ENCODE data around the gene ASAP2. TPM values are rescaled to one million over a fixed set of nuclear protein-coding genes. Genes with fewer than 3 reads are reported as not detected.

Gene ASAP2
- total RNA-seq, 1 experiment from 2014 or later: 18.4 TPM

- Histone ChIP-seq H3K36me3 (peaks cover 12% of the 10 kb centered on the region), H3K4me3 (no peak overlapping the region)
- no peak for DNase-seq
These were observed 63.2 kb downstream of the ASAP2 start for GRCh38 chr2:9269695-9270360.

GRCh38 chr2:9271091-9271490 is 64.5 kb downstream of the ASAP2 start:
- Histone ChIP-seq H3K9me3 (no peaks in the 10 kb centered on the region), H3K27me3 (no peaks in the 10 kb centered on the region), H3K4me3 (no peak overlapping the region), H3K36me3 (peaks cover 9% of the 10 kb centered on the region)
- DNase-seq: no peak

More at GRCh38 chr2:9269695-9270360, 63.2 kb downstream of the ASAP2 start:
- no peaks in the 10 kb centered on the region for H3K27me3 ChIP-seq
- no peaks in the 10 kb centered on the region for H3K9me3 ChIP-seq

GRCh38 chr2:9271691-9272090 is 65.1 kb downstream of the ASAP2 start:
- H3K27me3 ChIP-seq: no peaks in the 10 kb centered on the region
- H3K9me3 ChIP-seq: no peaks in the 10 kb centered on the region
- H3K36me3 ChIP-seq: peaks cover 10% of the 10 kb centered on the region
- no peak overlapping the region for H3K4me3 ChIP-seq
- DNase-seq: no peak

GRCh38 chr2:9273486-9274130 is 67.0 kb downstream of the ASAP2 start:
- no peaks in the 10 kb centered on the region for H3K9me3 ChIP-seq
- H3K36me3 ChIP-seq: peaks cover 11% of the 10 kb centered on the region
- no peak overlapping the region for H3K4me3 ChIP-seq
- H3K27me3 ChIP-seq: no peaks in the 10 kb centered on the region
- peak; percentile 17 for DNase-seq

GRCh38 chr2:9274701-9275343 is 68.2 kb downstream of the ASAP2 start:
- Histone ChIP-seq H3K27me3 (no peaks in the 10 kb centered on the region), H3K36me3 (peaks cover 11% of the 10 kb centered on the region), H3K4me3 (no peak overlapping the region), H3K9me3 (no peaks in the 10 kb centered on the region)
- DNase-seq: no peak

- no peaks in the 10 kb centered on the region for H3K9me3 ChIP-seq
- H3K4me3 ChIP-seq: no peak overlapping the region
- no peak for DNase-seq
- H3K36me3 ChIP-seq: peaks cover 11% of the 10 kb centered on the region
- H3K27me3 ChIP-seq: no peaks in the 10 kb centered on the region
These were observed 68.8 kb downstream of the ASAP2 start for GRCh38 chr2:9275399-9275798.

GRCh38 chr2:9276074-9276473 is 69.5 kb downstream of the ASAP2 start:
- Histone ChIP-seq H3K4me3 (no peak overlapping the region), H3K9me3 (no peaks in the 10 kb centered on the region), H3K36me3 (peaks cover 11% of the 10 kb centered on the region), H3K27me3 (no peaks in the 10 kb centered on the region)
- DNase-seq: no peak

GRCh38 chr2:9276901-9277451 is 70.4 kb downstream of the ASAP2 start:
- Histone ChIP-seq H3K9me3 (no peaks in the 10 kb centered on the region), H3K4me3 (no peak overlapping the region), H3K36me3 (peaks cover 15% of the 10 kb centered on the region), H3K27me3 (no peaks in the 10 kb centered on the region)
- no peak for DNase-seq

GRCh38 chr2:9278439-9278838 is 71.8 kb downstream of the ASAP2 start:
- no peak for DNase-seq
- Histone ChIP-seq H3K4me3 (no peak overlapping the region), H3K27me3 (no peaks in the 10 kb centered on the region), H3K9me3 (no peaks in the 10 kb centered on the region), H3K36me3 (peaks cover 22% of the 10 kb centered on the region)

GRCh38 chr2:9279426-9279825 is 72.8 kb downstream of the ASAP2 start:
- peaks cover 31% of the 10 kb centered on the region for H3K36me3 ChIP-seq
- H3K9me3 ChIP-seq: no peaks in the 10 kb centered on the region
- DNase-seq: no peak
- H3K4me3 ChIP-seq: no peak overlapping the region
- no peaks in the 10 kb centered on the region for H3K27me3 ChIP-seq

GRCh38 chr2:9280224-9280623 is 73.6 kb downstream of the ASAP2 start:
- no peak for DNase-seq
- no peaks in the 10 kb centered on the region for H3K27me3 ChIP-seq
- no peaks in the 10 kb centered on the region for H3K9me3 ChIP-seq
- peaks cover 31% of the 10 kb centered on the region for H3K36me3 ChIP-seq
- H3K4me3 ChIP-seq: no peak overlapping the region

GRCh38 chr2:9281145-9281544 is 74.5 kb downstream of the ASAP2 start:
- no peak for DNase-seq
- no peaks in the 10 kb centered on the region for H3K9me3 ChIP-seq
- no peak overlapping the region for H3K4me3 ChIP-seq

GRCh38 chr2:9282128-9283112 is 75.8 kb downstream of the ASAP2 start:
- Histone ChIP-seq H3K4me3 (no peak overlapping the region), H3K27me3 (no peaks in the 10 kb centered on the region), H3K36me3 (peaks cover 32% of the 10 kb centered on the region), H3K9me3 (no peaks in the 10 kb centered on the region)
- DNase-seq: no peak

More at GRCh38 chr2:9281145-9281544, 74.5 kb downstream of the ASAP2 start:
- H3K27me3 ChIP-seq: no peaks in the 10 kb centered on the region
- peaks cover 31% of the 10 kb centered on the region for H3K36me3 ChIP-seq

GRCh38 chr2:9284521-9285297 is 78.1 kb downstream of the ASAP2 start:
- Histone ChIP-seq H3K36me3 (peaks cover 38% of the 10 kb centered on the region), H3K27me3 (no peaks in the 10 kb centered on the region), H3K9me3 (no peaks in the 10 kb centered on the region), H3K4me3 (no peak overlapping the region)
- no peak for DNase-seq

GRCh38 chr2:9285385-9285920 is 78.8 kb downstream of the ASAP2 start:
- Histone ChIP-seq H3K36me3 (peaks cover 39% of the 10 kb centered on the region), H3K4me3 (no peak overlapping the region), H3K27me3 (no peaks in the 10 kb centered on the region), H3K9me3 (no peaks in the 10 kb centered on the region)
- no peak for DNase-seq
